ENCODE measurements around the gene MTHFD1L. TPM values are rescaled to one million over a fixed set of nuclear protein-coding genes. Genes with fewer than 3 reads are reported as not detected.

Gene MTHFD1L
- total RNA-seq, 1 donor from 2014 or later: 3.1 TPM

- no peak for TF ChIP-seq CTCF (IDR thresholded peaks at IDR 0.05; ENCODE audit: borderline replicate concordance)
- DNase-seq: no peak
- no peaks in the 10 kb centered on the region for H3K27me3 ChIP-seq (ENCODE audit: low read depth)
- H3K4me1 ChIP-seq: no peaks in the 10 kb centered on the region
- intact Hi-C loops (cut with micrococcal nuclease): no loop called here
- no peaks in the 10 kb centered on the region for H3K36me3 ChIP-seq
- H3K27ac ChIP-seq (replicated peaks): no peak overlapping the region
- no peak overlapping the region for H3K4me3 ChIP-seq
- peaks cover 13% of the 10 kb centered on the region for H3K9me3 ChIP-seq (replicated peaks)
Observed at GRCh38 chr6:151128763-151129370, 263.4 kb downstream of the MTHFD1L start.

GRCh38 chr6:151130329-151130728 is 264.8 kb downstream of the MTHFD1L start:
- no peak overlapping the region for H3K27ac ChIP-seq (replicated peaks)
- H3K36me3 ChIP-seq: no peaks in the 10 kb centered on the region
- no peaks in the 10 kb centered on the region for H3K4me1 ChIP-seq
- TF ChIP-seq CTCF (IDR thresholded peaks at IDR 0.05; ENCODE audit: borderline replicate concordance): no peak
- no peak overlapping the region for H3K4me3 ChIP-seq
- DNase-seq: no peak
- peaks cover 21% of the 10 kb centered on the region for H3K9me3 ChIP-seq (replicated peaks)
- H3K27me3 ChIP-seq (ENCODE audit: low read depth): no peaks in the 10 kb centered on the region
- intact Hi-C loops (cut with micrococcal nuclease): no loop called here

- Histone ChIP-seq H3K9me3 (replicated peaks) (peaks cover 22% of the 10 kb centered on the region), H3K36me3 (no peaks in the 10 kb centered on the region), H3K4me1 (no peaks in the 10 kb centered on the region), H3K27ac (replicated peaks) (no peak overlapping the region), H3K27me3 (ENCODE audit: low read depth) (no peaks in the 10 kb centered on the region), H3K4me3 (no peak overlapping the region)
- intact Hi-C loops (cut with micrococcal nuclease): no loop called here
- no peak for DNase-seq
- no peak for TF ChIP-seq CTCF (IDR thresholded peaks at IDR 0.05; ENCODE audit: borderline replicate concordance)
Observed at GRCh38 chr6:151131324-151132007, 266.0 kb downstream of the MTHFD1L start.

GRCh38 chr6:151136141-151136755 is 270.7 kb downstream of the MTHFD1L start:
- Histone ChIP-seq H3K4me1 (peaks cover 9% of the 10 kb centered on the region), H3K4me3 (no peak overlapping the region), H3K27ac (replicated peaks) (peak overlapping the region; percentile 42), H3K27me3 (ENCODE audit: low read depth) (no peaks in the 10 kb centered on the region), H3K9me3 (replicated peaks) (peaks cover 22% of the 10 kb centered on the region), H3K36me3 (no peaks in the 10 kb centered on the region)
- intact Hi-C loops (cut with micrococcal nuclease): no loop called here
- TF ChIP-seq CTCF (IDR thresholded peaks at IDR 0.05; ENCODE audit: borderline replicate concordance): no peak
- no peak for DNase-seq

GRCh38 chr6:151137542-151137941 is 272.0 kb downstream of the MTHFD1L start:
- Histone ChIP-seq H3K4me1 (peaks cover 19% of the 10 kb centered on the region), H3K36me3 (no peaks in the 10 kb centered on the region), H3K27ac (replicated peaks) (no peak overlapping the region), H3K4me3 (no peak overlapping the region), H3K9me3 (replicated peaks) (peaks cover 17% of the 10 kb centered on the region), H3K27me3 (ENCODE audit: low read depth) (no peaks in the 10 kb centered on the region)
- intact Hi-C loops (cut with micrococcal nuclease): no loop called here
- TF ChIP-seq CTCF (IDR thresholded peaks at IDR 0.05; ENCODE audit: borderline replicate concordance): no peak
- DNase-seq: no peak
